CD4-positive, alpha-beta T cell treated with Interleukin-17A for 1 hour (primary cell): ENCODE measurements around the gene IQCE.
"Not testable (repeated sequence)": the region's sequence is repeated elsewhere in the genome, so short reads cannot be mapped to it uniquely, and the experiment has no call there.

Experiments used
- DNase-seq: peaks from one replicate; pipeline ENCODE4 v3.0.0-alpha.2; 2020

The IQCE gene

GRCh38 chr7:2533566-2533965 lies 25.2 kb upstream of the IQCE start:
- DNase-seq: not testable (repeated sequence)

GRCh38 chr7:2534214-2534613 lies 24.6 kb upstream of the IQCE start:
- not testable (repeated sequence) for DNase-seq

- DNase-seq: not testable (repeated sequence)
Measured at GRCh38 chr7:2535872-2536627, 22.7 kb upstream of the IQCE start.

GRCh38 chr7:2537981-2538851 lies 20.6 kb upstream of the IQCE start:
- DNase-seq: no peak

- DNase-seq: no peak
Measured at GRCh38 chr7:2539031-2539911, 19.5 kb upstream of the IQCE start.

GRCh38 chr7:2540133-2540532 lies 18.6 kb upstream of the IQCE start:
- no peak for DNase-seq

- DNase-seq: no peak
Measured at GRCh38 chr7:2540641-2541051, 18.1 kb upstream of the IQCE start.

GRCh38 chr7:2541291-2542010 lies 17.3 kb upstream of the IQCE start:
- DNase-seq: no peak

- DNase-seq: no peak
Measured at GRCh38 chr7:2542011-2542915, 16.5 kb upstream of the IQCE start.

- no peak for DNase-seq
Measured at GRCh38 chr7:2542916-2543871, 15.6 kb upstream of the IQCE start.

GRCh38 chr7:2544541-2545188 lies 14.1 kb upstream of the IQCE start:
- no peak for DNase-seq

- DNase-seq: no peak
Measured at GRCh38 chr7:2545746-2546425, 12.9 kb upstream of the IQCE start.

GRCh38 chr7:2546776-2547586 lies 11.8 kb upstream of the IQCE start:
- no peak for DNase-seq

GRCh38 chr7:2551418-2551817 lies 7.4 kb upstream of the IQCE start:
- no peak for DNase-seq

GRCh38 chr7:2553108-2553507 lies 5.7 kb upstream of the IQCE start:
- DNase-seq: no peak

- no peak for DNase-seq
Measured at GRCh38 chr7:2553831-2554581, 4.8 kb upstream of the IQCE start.

- DNase-seq: no peak
Measured at GRCh38 chr7:2554661-2555111, 4.1 kb upstream of the IQCE start.
